Ovary (tissue), 9 donors: ENCODE data around the gene PCYT2. TPM values are rescaled to one million over a fixed set of nuclear protein-coding genes. Genes with fewer than 3 reads are reported as not detected.

Experiments
- DNase-seq, 5 donors: peaks; one replicate each; pipeline ENCODE4 v3.0.0-alpha.2; 2019 to 2020
- H3K27ac ChIP-seq, 2 donors: fragments of 200-600 bp; one replicate each; pipeline versions ENCODE4 v1.5.1 to v1.8.0; 2019 to 2022
- H3K27me3 ChIP-seq: fragments of 200-600 bp; one replicate; pipeline ENCODE4 v1.8.0; 2022
- H3K36me3 ChIP-seq: fragments of 200-600 bp; sonication (generic); one replicate; pipeline ENCODE4 v1.5.1; 2019
- H3K4me1 ChIP-seq: one replicate; pipeline ENCODE4 v1.8.1; 2013; ENCODE audit warnings: mild to moderate bottlenecking, moderate library complexity; ENCODE audit not compliant: insufficient read depth
- H3K4me3 ChIP-seq: fragments of 200-600 bp; sonication (generic); one replicate; pipeline ENCODE4 v1.5.1; 2017
- H3K9me3 ChIP-seq, 2 donors: fragments of 200-600 bp in 1 of 2; sonication (generic) in 1 of 2; one replicate each; pipeline versions ENCODE4 v1.5.1 to v1.8.1; 2013 to 2019; ENCODE audit warnings: mild to moderate bottlenecking in 1 of 2, moderate library complexity in 1 of 2
- EP300 ChIP-seq: sonication (generic); formaldehyde crosslinking; IDR thresholded peaks from one replicate; pipeline ENCODE4 v1.6.1; 2017; ENCODE audit warnings: antibody characterized with exemption
- POLR2A ChIP-seq: fragments of 450-650 bp; IDR thresholded peaks from one replicate; pipeline ENCODE4 v1.6.1; 2017; ENCODE audit warnings: antibody characterized with exemption, mild to moderate bottlenecking, moderate library complexity
- WGBS, 3 donors: extraction: QIAGEN DNeasy Blood & Tissue Kit in 1 of 3; methylation state at CpG; one replicate each; pipeline versions ENCODE4 v1.1.5 to v1.1.7; 2013 to 2017; 5-methylcytosine and 5-hydroxymethylcytosine counted together
- intact Hi-C, 4 donors: fragments of 100-400 bp; cut with DNase I; formaldehyde crosslinking; loops; one replicate each; pipeline versions ENCODE4 v1.11.0 to v1.15.1; 2022 to 2023
- polyA plus RNA-seq, 2 donors: library from polyadenylated mRNA; stranded (reverse); fragments of 200-250 nt in 1 of 2; fragments of 350-450 nt in 1 of 2; fragmentation: Illumina TruSeq in 1 of 2; extraction: RNeasy Lipid Tissue Mini Kit (QIAGEN cat#74804) in 1 of 2; gene quantifications; one replicate each; pipeline ENCODE4 v1.2.3, GENCODE V29; 2013 to 2014
- total RNA-seq, 7 donors: library from RNA; depleted of rRNA in 2 of 7; stranded (reverse); fragments of >200 nt in 2 of 7; fragmentation: NEBNext Ultra II Directional in 3 of 7; extraction: Animal tissue kit (Norgen Biotek cat#: 25700) in 3 of 7; gene quantifications; one replicate each; pipeline versions ENCODE4 v1.1.0 to v1.2.4, GENCODE V29; 2016 to 2023
- TF ChIP-seq, protein P1 (sequence below), 3 donors: fragments of 450-650 bp in 2 of 3; fragments of 200-600 bp in 1 of 3; IDR thresholded peaks; one replicate each; pipeline versions ENCODE4 v1.5.1 to v1.8.0; 2016 to 2022; ENCODE audit warnings: antibody characterized with exemption in 3 of 3, mild to moderate bottlenecking in 1 of 3
- donor health status: DM: no; HTN: no; CAD: no; lungs with moderate emphysema.
- donor health status: DM: no; HTN: no; CAD: no.
- donor health status: Bipolar disorder and iron deficiency.
- donor health status: DM: yes; HTN: yes; CAD: no.
- donor health status: DM: no; HTN: no; CAD: no.
- donor health status: DM: yes; HTN: yes; CAD: no.

Gene PCYT2
- total and polyA plus RNA-seq, 9 donors = 12.6 to 71.4 (median 25.7) TPM

DNA sequence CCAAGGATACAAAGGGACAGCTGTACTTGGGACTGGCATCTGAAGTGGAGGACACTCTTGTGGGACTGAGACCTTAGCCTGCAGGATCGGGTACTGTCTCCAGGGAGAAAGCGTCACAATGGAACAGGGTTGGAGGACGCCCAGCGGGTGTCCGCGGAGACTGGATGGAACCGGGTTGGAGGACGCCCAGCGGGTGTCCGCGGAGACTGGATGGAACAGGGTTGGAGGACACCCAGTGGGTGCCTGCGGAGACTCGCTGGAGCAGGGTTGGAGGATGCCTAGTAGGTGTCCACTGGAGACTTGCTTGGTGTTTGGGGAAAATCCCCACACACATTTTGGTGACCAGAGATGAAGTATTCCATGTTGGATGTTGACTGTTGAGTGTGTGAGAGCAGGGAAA is 36.0 kb upstream of the PCYT2 start, which contains the start of gene MYADML2:
TSS of gene MYADML2 (minus strand) at position 45 of the 400 bp plus-strand sequence. CDS start 5,492 bp downstream, outside the sequence.
- no peak for DNase-seq
- WGBS, 3 donors = 84 to 90% (median 87%) methylated on average over 13 of the region's 13 CpGs
- no peaks in the 10 kb centered on the region for H3K4me1 ChIP-seq
- intact Hi-C loops = no loop called here
- H3K36me3 ChIP-seq = no peaks in the 10 kb centered on the region
- H3K27ac ChIP-seq = no peak within 1 kb of the TSS
- no peaks in the 10 kb centered on the region for H3K9me3 ChIP-seq
- no peak for TF ChIP-seq POLR2A
- TF ChIP-seq, protein P1, sequence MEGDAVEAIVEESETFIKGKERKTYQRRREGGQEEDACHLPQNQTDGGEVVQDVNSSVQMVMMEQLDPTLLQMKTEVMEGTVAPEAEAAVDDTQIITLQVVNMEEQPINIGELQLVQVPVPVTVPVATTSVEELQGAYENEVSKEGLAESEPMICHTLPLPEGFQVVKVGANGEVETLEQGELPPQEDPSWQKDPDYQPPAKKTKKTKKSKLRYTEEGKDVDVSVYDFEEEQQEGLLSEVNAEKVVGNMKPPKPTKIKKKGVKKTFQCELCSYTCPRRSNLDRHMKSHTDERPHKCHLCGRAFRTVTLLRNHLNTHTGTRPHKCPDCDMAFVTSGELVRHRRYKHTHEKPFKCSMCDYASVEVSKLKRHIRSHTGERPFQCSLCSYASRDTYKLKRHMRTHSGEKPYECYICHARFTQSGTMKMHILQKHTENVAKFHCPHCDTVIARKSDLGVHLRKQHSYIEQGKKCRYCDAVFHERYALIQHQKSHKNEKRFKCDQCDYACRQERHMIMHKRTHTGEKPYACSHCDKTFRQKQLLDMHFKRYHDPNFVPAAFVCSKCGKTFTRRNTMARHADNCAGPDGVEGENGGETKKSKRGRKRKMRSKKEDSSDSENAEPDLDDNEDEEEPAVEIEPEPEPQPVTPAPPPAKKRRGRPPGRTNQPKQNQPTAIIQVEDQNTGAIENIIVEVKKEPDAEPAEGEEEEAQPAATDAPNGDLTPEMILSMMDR (IDR thresholded peaks at IDR 0.05) = no peak
- no peak for TF ChIP-seq EP300
- H3K4me3 ChIP-seq = no peak within 1 kb of the TSS
- H3K27me3 ChIP-seq = no peaks in the 10 kb centered on the region

DNA sequence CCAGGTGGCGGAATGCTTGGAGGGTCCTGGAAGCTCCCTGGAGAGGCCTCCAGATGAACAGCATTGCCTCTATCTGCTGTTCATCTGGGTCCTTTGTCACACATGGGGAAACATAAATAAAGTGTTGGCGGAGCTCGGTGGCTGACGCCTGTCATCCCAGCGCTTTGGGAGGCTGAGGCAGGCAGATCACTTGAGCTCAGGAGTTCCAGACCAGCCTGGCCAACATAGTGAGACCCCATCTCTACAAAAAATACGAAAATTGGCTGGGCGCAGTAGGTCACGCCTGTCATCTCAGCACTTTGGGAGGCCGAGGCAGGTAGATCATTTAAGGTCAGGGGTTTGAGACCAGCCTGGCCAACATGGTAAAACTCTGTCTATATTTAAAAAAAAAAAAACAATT is 33.7 kb upstream of the PCYT2 start:
- TF ChIP-seq, protein P1 (IDR thresholded peaks at IDR 0.05) = no peak
- TF ChIP-seq EP300 (no peak), POLR2A (no peak)
- Histone ChIP-seq H3K9me3 (no peaks in the 10 kb centered on the region), H3K27ac (no peak overlapping the region), H3K27me3 (no peaks in the 10 kb centered on the region), H3K4me1 (peaks cover 2% of the 10 kb centered on the region), H3K36me3 (no peaks in the 10 kb centered on the region), H3K4me3 (no peak overlapping the region)
- 85 to 92% (median 89%) methylated on average over 9 of the region's 9 CpGs for WGBS, 3 donors
- intact Hi-C loops = no loop called here
- no peak for DNase-seq

DNA sequence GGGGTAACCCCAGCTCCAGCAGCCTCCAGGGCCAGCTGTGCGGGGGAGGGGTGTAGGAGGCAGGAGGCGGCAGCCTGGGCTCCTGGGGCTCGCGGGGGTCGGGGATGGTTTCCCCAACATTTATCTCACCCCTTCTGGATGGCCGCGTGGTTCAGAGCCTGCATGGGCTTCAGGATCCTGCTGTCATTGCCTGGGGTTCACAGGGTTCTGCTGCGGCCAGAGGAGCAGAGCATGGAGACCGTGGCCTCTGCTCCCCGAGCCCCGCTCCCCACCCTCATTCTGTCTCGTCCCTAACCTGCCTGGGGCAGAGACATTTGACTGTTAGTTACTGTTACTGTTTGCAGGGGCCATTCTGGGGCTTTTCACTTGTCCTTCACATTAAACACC is 31.0 kb upstream of the PCYT2 start:
- intact Hi-C loops = no loop called here
- Histone ChIP-seq H3K4me3 (no peak overlapping the region), H3K27ac (no peak overlapping the region), H3K9me3 (no peaks in the 10 kb centered on the region), H3K4me1 (peaks cover 2% of the 10 kb centered on the region), H3K36me3 (no peaks in the 10 kb centered on the region), H3K27me3 (no peaks in the 10 kb centered on the region)
- no peak for DNase-seq
- TF ChIP-seq, protein P1 (IDR thresholded peaks at IDR 0.05) = no peak
- TF ChIP-seq POLR2A = no peak
- WGBS, 3 donors = 21 to 44% (median 33%) methylated on average over 11 to 12 of the region's 12 CpGs

DNA sequence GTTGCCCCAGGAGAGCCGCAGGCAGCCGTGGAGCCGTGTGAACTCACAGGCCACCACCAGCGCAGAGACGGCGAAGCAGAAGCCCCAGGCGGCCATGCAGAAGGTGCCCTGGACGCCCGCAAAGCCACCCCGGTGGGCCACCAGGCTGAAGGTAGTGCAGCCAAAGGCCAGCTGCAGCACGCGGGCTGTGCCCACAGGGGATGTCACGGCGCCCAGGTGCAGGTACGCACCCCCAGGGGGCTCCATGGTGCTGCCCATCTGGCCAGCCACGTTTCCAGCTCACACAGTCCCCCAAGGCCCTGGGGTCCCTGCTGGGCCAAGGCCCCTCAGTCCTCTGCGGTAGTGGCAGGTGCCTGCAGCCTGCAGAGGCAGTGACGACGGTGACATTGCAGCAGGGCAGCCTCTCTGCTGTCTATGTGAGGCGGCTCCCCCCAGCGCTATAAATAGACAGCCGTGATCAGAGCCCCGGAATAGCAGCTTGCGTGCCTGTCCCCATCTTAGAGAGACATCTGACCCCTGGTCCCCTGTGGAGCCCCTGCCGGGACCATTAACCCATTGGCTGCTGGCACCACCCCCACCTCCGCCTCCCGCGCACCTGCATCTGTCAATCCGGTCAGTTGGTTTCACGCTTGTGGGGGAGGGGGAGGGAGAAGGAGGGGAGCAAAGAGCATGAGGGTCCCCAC is 30.4 kb upstream of the PCYT2 start:
- Histone ChIP-seq H3K27me3 (no peaks in the 10 kb centered on the region), H3K4me3 (no peak overlapping the region), H3K36me3 (no peaks in the 10 kb centered on the region), H3K9me3 (no peaks in the 10 kb centered on the region), H3K27ac (no peak overlapping the region), H3K4me1 (peaks cover 5% of the 10 kb centered on the region)
- peak in 1 of 5 donors; percentile 23 for DNase-seq
- intact Hi-C loops = no loop called here
- TF ChIP-seq, protein P1 (IDR thresholded peaks at IDR 0.05) = no peak
- TF ChIP-seq POLR2A (no peak), EP300 (no peak)
- WGBS, 3 donors = 35 to 51% (median 44%) methylated on average over 29 to 30 of the region's 30 CpGs
